Measurements from ENCODE around the gene SIPA1.

SIPA1 gene

DNA sequence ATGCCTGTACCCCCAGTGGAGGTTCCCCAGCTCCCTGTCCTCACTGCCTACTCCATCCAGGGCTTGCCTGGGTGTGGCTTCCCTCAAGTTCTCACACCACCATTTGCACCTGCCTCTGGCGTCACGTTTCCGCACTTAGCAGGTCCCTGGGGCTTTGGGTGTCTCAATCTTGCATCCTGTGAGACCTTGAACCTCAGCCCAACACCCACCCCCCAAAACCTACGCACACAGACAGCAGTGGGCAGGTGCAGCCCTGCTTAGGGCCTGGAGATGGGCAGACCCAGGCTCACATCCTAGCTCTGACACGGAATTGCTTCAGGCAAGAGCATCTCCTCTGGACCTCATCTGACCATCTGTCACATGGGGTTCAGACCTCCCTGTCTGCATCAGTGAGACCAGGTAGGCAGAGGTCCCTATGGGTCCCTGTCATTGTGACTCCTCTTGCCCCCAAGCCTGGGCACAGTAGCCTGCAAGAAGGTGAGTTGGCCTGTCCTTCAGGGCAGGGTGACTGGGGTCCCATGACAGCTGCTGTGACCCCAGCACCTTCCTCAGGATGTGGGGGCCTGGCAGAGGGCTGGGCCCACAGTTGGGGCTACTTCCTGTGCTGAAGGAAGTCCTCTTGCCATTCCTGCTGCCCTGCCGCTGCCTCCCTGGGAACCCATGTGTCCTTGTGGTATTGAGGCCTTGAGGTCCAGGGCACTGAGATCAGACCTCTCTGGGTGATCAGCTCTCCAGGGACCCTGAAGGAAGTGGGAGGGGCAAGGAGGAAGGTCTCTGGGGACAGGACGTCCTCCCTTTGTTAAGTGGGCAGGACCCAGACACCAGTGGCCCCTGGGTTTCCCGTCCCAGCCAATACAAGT is 2.0 kb downstream of the SIPA1 start:
- WGBS = 92% methylated on average over 8 of the region's 8 CpGs
- Histone ChIP-seq H3K36me3 (ENCODE audit: insufficient read depth, low read length) (peaks cover 24% of the 10 kb centered on the region), H3K9me3 (ENCODE audit: insufficient read depth, low read depth, low read length) (no peaks in the 10 kb centered on the region), H3K4me1 (ENCODE audit: insufficient read depth, low read length) (peaks cover 20% of the 10 kb centered on the region), H3K9ac (ENCODE audit: low read depth, low read length) (no peak overlapping the region), H3K27ac (ENCODE audit: low read depth, low read length) (no peak overlapping the region), H3K4me3 (ENCODE audit: low read length) (no peak overlapping the region), H3K27me3 (ENCODE audit: insufficient read depth, low read length) (no peaks in the 10 kb centered on the region)

GRCh38 chr11:65640483-65641296 is 2.8 kb downstream of the SIPA1 start:
- no peak overlapping the region for H3K27ac ChIP-seq (ENCODE audit: low read depth, low read length)
- no peaks in the 10 kb centered on the region for H3K27me3 ChIP-seq (ENCODE audit: insufficient read depth, low read length)
- no peaks in the 10 kb centered on the region for H3K9me3 ChIP-seq (ENCODE audit: insufficient read depth, low read depth, low read length)
- H3K36me3 ChIP-seq (ENCODE audit: insufficient read depth, low read length) = peaks cover 15% of the 10 kb centered on the region
- H3K9ac ChIP-seq (ENCODE audit: low read depth, low read length) = no peak overlapping the region
- H3K4me1 ChIP-seq (ENCODE audit: insufficient read depth, low read length) = peaks cover 20% of the 10 kb centered on the region
- WGBS = 95% methylated on average over 35 of the region's 35 CpGs
- no peak overlapping the region for H3K4me3 ChIP-seq (ENCODE audit: low read length)

- peaks cover 20% of the 10 kb centered on the region for H3K4me1 ChIP-seq (ENCODE audit: insufficient read depth, low read length)
- H3K9ac ChIP-seq (ENCODE audit: low read depth, low read length) = no peak overlapping the region
- no peaks in the 10 kb centered on the region for H3K9me3 ChIP-seq (ENCODE audit: insufficient read depth, low read depth, low read length)
- peak overlapping the region; percentile 55; the same call in 1 of the 2 replicates for H3K27ac ChIP-seq (ENCODE audit: low read depth, low read length)
- H3K36me3 ChIP-seq (ENCODE audit: insufficient read depth, low read length) = peaks cover 8% of the 10 kb centered on the region
- no peaks in the 10 kb centered on the region for H3K27me3 ChIP-seq (ENCODE audit: insufficient read depth, low read length)
- H3K4me3 ChIP-seq (ENCODE audit: low read length) = peak overlapping the region; percentile 31; the same call in 1 of the 2 replicates
- WGBS = 94% methylated on average over 16 of the region's 16 CpGs
Observed at GRCh38 chr11:65641297-65642013, 3.6 kb downstream of the SIPA1 start.

- Histone ChIP-seq H3K36me3 (ENCODE audit: insufficient read depth, low read length) (0 out of 2 replicates have a peak, but pooled peaks cover under 1% of the 10 kb centered on the region), H3K9me3 (ENCODE audit: insufficient read depth, low read depth, low read length) (no peaks in the 10 kb centered on the region), H3K4me3 (ENCODE audit: low read length) (peak overlapping the region; percentile 31), H3K27ac (ENCODE audit: low read depth, low read length) (0 out of 2 replicates have a peak overlapping the region, but pooled peaks have one; percentile 55), H3K27me3 (ENCODE audit: insufficient read depth, low read length) (no peaks in the 10 kb centered on the region), H3K9ac (ENCODE audit: low read depth, low read length) (no peak overlapping the region; the same call in 1 of the 2 replicates), H3K4me1 (ENCODE audit: insufficient read depth, low read length) (peaks cover 20% of the 10 kb centered on the region)
- 92% methylated on average over 49 of the region's 49 CpGs for WGBS
Observed at GRCh38 chr11:65642014-65642671, 4.2 kb downstream of the SIPA1 start.

- H3K9ac ChIP-seq (ENCODE audit: low read depth, low read length) = no peak overlapping the region
- no peaks in the 10 kb centered on the region for H3K36me3 ChIP-seq (ENCODE audit: insufficient read depth, low read length)
- H3K27ac ChIP-seq (ENCODE audit: low read depth, low read length) = no peak overlapping the region
- no peaks in the 10 kb centered on the region; the same call in 1 of the 2 replicates for H3K27me3 ChIP-seq (ENCODE audit: insufficient read depth, low read length)
- no peaks in the 10 kb centered on the region for H3K9me3 ChIP-seq (ENCODE audit: insufficient read depth, low read depth, low read length)
- H3K4me1 ChIP-seq (ENCODE audit: insufficient read depth, low read length) = peaks cover 11% of the 10 kb centered on the region
- 69% methylated on average over 6 of the region's 6 CpGs for WGBS
- H3K4me3 ChIP-seq (ENCODE audit: low read length) = no peak overlapping the region
Observed at GRCh38 chr11:65643971-65644370, 6.1 kb downstream of the SIPA1 start.

DNA sequence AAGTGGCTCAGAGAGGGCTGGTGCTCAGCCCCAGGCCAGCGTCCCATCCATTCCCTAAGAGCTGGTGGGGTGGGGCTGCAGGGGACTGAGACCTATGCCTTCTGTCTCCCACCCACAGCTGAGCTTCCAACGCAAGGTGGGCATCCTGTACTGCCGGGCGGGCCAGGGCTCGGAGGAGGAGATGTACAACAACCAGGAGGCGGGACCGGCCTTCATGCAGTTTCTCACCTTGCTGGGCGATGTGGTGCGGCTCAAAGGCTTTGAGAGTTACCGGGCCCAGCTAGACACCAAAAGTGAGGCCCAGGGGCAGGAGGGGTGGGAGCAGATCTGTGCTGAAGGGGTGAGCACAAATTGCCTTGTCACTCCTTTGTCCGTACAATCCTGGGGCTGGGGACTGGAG is 6.9 kb downstream of the SIPA1 start:
- Histone ChIP-seq H3K4me1 (ENCODE audit: insufficient read depth, low read length) (peaks cover 10% of the 10 kb centered on the region), H3K27ac (ENCODE audit: low read depth, low read length) (no peak overlapping the region), H3K36me3 (ENCODE audit: insufficient read depth, low read length) (peaks cover 5% of the 10 kb centered on the region; the same call in 1 of the 2 replicates), H3K4me3 (ENCODE audit: low read length) (no peak overlapping the region), H3K9ac (ENCODE audit: low read depth, low read length) (no peak overlapping the region), H3K27me3 (ENCODE audit: insufficient read depth, low read length) (no peaks in the 10 kb centered on the region; the same call in 1 of the 2 replicates), H3K9me3 (ENCODE audit: insufficient read depth, low read depth, low read length) (no peaks in the 10 kb centered on the region)
- WGBS = 94% methylated on average over 11 of the region's 11 CpGs

GRCh38 chr11:65645710-65646109 is 7.8 kb downstream of the SIPA1 start:
- Histone ChIP-seq H3K36me3 (ENCODE audit: insufficient read depth, low read length) (peaks cover 5% of the 10 kb centered on the region; the same call in 1 of the 2 replicates), H3K27me3 (ENCODE audit: insufficient read depth, low read length) (no peaks in the 10 kb centered on the region; the same call in 1 of the 2 replicates), H3K4me3 (ENCODE audit: low read length) (no peak overlapping the region), H3K4me1 (ENCODE audit: insufficient read depth, low read length) (peaks cover 10% of the 10 kb centered on the region), H3K27ac (ENCODE audit: low read depth, low read length) (no peak overlapping the region), H3K9ac (ENCODE audit: low read depth, low read length) (no peak overlapping the region), H3K9me3 (ENCODE audit: insufficient read depth, low read depth, low read length) (no peaks in the 10 kb centered on the region)
- WGBS = 94% methylated on average over 10 of the region's 10 CpGs

DNA sequence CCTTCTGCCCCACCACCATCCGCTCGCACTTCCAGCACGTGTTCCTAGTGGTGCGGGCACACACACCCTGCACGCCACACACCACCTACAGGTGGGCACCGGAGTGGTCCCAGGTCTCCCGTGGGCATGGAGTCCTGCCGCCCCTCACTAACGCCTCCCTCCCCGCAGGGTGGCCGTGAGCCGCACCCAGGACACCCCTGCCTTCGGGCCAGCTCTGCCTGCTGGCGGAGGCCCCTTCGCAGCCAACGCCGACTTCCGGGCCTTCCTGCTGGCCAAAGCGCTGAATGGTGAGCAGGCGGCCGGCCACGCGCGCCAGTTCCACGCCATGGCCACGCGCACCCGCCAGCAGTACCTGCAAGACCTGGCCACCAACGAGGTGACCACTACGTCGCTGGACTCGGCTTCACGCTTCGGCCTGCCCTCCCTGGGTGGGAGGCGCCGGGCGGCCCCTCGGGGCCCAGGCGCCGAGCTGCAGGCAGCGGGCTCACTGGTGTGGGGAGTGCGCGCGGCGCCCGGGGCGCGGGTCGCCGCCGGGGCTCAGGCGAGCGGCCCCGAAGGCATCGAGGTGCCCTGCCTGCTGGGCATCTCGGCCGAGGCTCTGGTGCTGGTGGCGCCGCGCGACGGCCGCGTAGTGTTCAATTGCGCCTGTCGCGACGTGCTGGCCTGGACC is 8.5 kb downstream of the SIPA1 start:
- WGBS = 96% methylated on average over 68 of the region's 68 CpGs
- no peaks in the 10 kb centered on the region; the same call in 1 of the 2 replicates for H3K27me3 ChIP-seq (ENCODE audit: insufficient read depth, low read length)
- H3K9ac ChIP-seq (ENCODE audit: low read depth, low read length) = no peak overlapping the region; the same call in 1 of the 2 replicates
- peaks cover 10% of the 10 kb centered on the region for H3K4me1 ChIP-seq (ENCODE audit: insufficient read depth, low read length)
- no peaks in the 10 kb centered on the region for H3K9me3 ChIP-seq (ENCODE audit: insufficient read depth, low read depth, low read length)
- no peak overlapping the region for H3K27ac ChIP-seq (ENCODE audit: low read depth, low read length)
- peak overlapping the region; percentile 71 for H3K4me3 ChIP-seq (ENCODE audit: low read length)
- peaks cover 5% of the 10 kb centered on the region; the same call in 1 of the 2 replicates for H3K36me3 ChIP-seq (ENCODE audit: insufficient read depth, low read length)

DNA sequence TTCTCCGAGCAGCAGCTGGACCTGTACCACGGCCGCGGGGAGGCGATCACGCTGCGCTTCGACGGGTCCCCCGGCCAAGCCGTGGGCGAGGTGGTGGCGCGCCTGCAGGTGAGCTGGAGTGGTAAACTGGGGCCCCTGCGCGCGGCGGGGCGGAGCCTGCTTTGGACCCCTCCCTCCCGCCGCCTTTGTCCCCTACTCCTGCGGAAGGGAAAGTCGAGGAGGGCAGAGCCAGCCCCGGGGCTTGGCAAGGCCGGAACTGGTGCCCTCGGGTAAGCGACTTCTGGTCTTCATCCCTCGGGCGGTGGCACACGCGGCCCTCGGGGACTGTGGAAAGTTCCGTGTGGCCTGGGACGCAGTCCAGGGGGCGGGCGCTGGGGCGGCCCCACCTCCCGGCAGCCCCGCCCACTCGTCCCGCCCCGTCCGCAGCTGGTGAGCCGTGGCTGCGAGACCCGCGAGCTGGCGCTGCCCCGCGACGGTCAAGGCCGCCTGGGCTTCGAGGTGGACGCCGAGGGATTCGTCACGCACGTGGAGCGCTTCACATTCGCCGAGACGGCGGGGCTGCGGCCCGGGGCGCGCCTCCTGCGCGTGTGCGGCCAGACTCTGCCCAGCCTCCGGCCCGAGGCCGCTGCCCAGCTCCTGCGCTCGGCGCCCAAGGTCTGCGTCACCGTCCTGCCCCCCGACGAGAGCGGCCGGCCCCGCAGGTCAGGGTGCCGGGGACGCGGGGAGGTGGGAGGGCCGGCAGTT is 9.2 kb downstream of the SIPA1 start:
- 91% methylated on average over 87 of the region's 87 CpGs for WGBS
- Histone ChIP-seq H3K9ac (ENCODE audit: low read depth, low read length) (peak overlapping the region; percentile 57; the same call in 1 of the 2 replicates), H3K36me3 (ENCODE audit: insufficient read depth, low read length) (peaks cover 5% of the 10 kb centered on the region; the same call in 1 of the 2 replicates), H3K27me3 (ENCODE audit: insufficient read depth, low read length) (no peaks in the 10 kb centered on the region; the same call in 1 of the 2 replicates), H3K4me3 (ENCODE audit: low read length) (peak overlapping the region; percentile 71), H3K4me1 (ENCODE audit: insufficient read depth, low read length) (peaks cover 10% of the 10 kb centered on the region; the same call in 1 of the 2 replicates), H3K9me3 (ENCODE audit: insufficient read depth, low read depth, low read length) (no peaks in the 10 kb centered on the region), H3K27ac (ENCODE audit: low read depth, low read length) (no peak overlapping the region)

Measured in HUES64 (cell line).